NCI-H1694 treated with DMSO at 0.1 percent for 48 hours (cell line): Measurements from ENCODE around the gene ANGPTL2.
A peak's percentile ranks its signal among the peaks of the same experiment; 100 is the strongest.

ENCODE experiments used
- DNase-seq: peaks from one replicate; lab custom pipeline; 2025; lab: John Stamatoyannopoulos, UW

Gene ANGPTL2

GRCh38 chr9:127116957-127117356, 5.5 kb downstream of the ANGPTL2 start:
- DNase-seq: no peak

- no peak for DNase-seq
Measured at GRCh38 chr9:127116088-127116726, 6.2 kb downstream of the ANGPTL2 start.

GRCh38 chr9:127114606-127115005, 7.8 kb downstream of the ANGPTL2 start:
- no peak for DNase-seq

- no peak for DNase-seq
Measured at GRCh38 chr9:127113191-127113972, 9.1 kb downstream of the ANGPTL2 start.

- no peak for DNase-seq
Measured at GRCh38 chr9:127112735-127113161, 9.7 kb downstream of the ANGPTL2 start.

GRCh38 chr9:127112056-127112455, 10.4 kb downstream of the ANGPTL2 start:
- DNase-seq: no peak

GRCh38 chr9:127109212-127109711, 13.2 kb downstream of the ANGPTL2 start:
- DNase-seq: no peak

- no peak for DNase-seq
Measured at GRCh38 chr9:127107929-127108876, 14.2 kb downstream of the ANGPTL2 start.

- DNase-seq: no peak
Measured at GRCh38 chr9:127107171-127107928, 15.1 kb downstream of the ANGPTL2 start.

- DNase-seq: no peak
Measured at GRCh38 chr9:127106466-127106855, 16.0 kb downstream of the ANGPTL2 start.

GRCh38 chr9:127105805-127106465, 16.5 kb downstream of the ANGPTL2 start:
- DNase-seq: no peak

- peak; percentile 84 for DNase-seq
Measured at GRCh38 chr9:127104581-127105311, 17.7 kb downstream of the ANGPTL2 start.

GRCh38 chr9:127102788-127103187, 19.6 kb downstream of the ANGPTL2 start:
- no peak for DNase-seq

GRCh38 chr9:127102176-127102575, 20.3 kb downstream of the ANGPTL2 start:
- DNase-seq: no peak

- no peak for DNase-seq
Measured at GRCh38 chr9:127099664-127100063, 22.8 kb downstream of the ANGPTL2 start.

- DNase-seq: no peak
Measured at GRCh38 chr9:127098916-127099553, 23.4 kb downstream of the ANGPTL2 start.

GRCh38 chr9:127097683-127098082, 24.8 kb downstream of the ANGPTL2 start:
- DNase-seq: no peak

GRCh38 chr9:127096208-127096607, 26.2 kb downstream of the ANGPTL2 start:
- DNase-seq: no peak

GRCh38 chr9:127095411-127095810, 27.0 kb downstream of the ANGPTL2 start:
- DNase-seq: no peak
